ENCODE measurements around the gene CHMP4B.

The CHMP4B gene

DNA sequence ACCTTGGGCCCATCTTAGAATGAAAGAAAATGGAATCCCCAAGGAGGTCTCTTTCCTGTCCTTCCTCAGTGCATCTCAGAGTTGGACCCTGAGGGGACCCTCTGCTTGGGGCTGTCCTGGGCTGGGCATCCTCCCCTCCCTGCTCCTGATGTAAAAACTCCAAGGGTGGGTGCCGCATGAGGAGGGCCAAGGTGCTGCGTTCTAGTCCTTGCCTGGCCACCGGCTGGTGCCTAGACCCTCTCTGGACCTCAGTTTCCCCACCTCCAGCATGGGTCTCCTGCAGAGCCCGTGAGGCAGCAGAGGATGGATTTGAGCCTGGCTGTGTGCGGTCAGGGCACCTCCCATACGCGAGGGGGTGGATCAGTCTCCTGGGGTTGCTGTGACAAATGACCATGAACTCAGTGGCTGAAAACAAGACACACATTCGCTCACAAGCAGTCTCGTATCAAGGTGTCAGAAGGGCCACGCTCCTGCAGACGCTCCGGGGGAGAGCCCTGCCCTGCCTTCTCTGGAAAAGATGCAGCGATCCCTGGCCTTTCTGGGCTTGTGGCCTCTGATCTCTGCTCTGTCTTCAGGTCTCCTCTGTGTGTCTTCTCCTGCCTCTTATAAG lies 54.7 kb downstream of the CHMP4B start:
- Mint-ChIP-seq H3K4me1 (no peaks in the 10 kb centered on the region), H3K9me3 (no peaks in the 10 kb centered on the region), H3K4me3 (no peak overlapping the region), H3K27ac (ENCODE audit: low read depth) (no peak overlapping the region), H3K27me3 (peaks cover 8% of the 10 kb centered on the region), H3K36me3 (ENCODE audit: insufficient read depth) (no peaks in the 10 kb centered on the region)
- ATAC-seq (replicated peaks; ENCODE audit: extremely low read depth, poor library complexity, severe bottlenecking) (no peak), DNase-seq (ENCODE audit: low spot score in 2 of 2) (no peak)

GRCh38 chr20:33866398-33867100 lies 55.4 kb downstream of the CHMP4B start:
- H3K4me3 Mint-ChIP-seq: no peak overlapping the region
- ATAC-seq (replicated peaks; ENCODE audit: extremely low read depth, poor library complexity, severe bottlenecking) (no peak), DNase-seq (ENCODE audit: low spot score in 2 of 2) (no peak)
- peaks cover 8% of the 10 kb centered on the region for H3K27me3 Mint-ChIP-seq
- H3K36me3 Mint-ChIP-seq (ENCODE audit: insufficient read depth): no peaks in the 10 kb centered on the region
- no peak overlapping the region for H3K27ac Mint-ChIP-seq (ENCODE audit: low read depth)
- H3K9me3 Mint-ChIP-seq: no peaks in the 10 kb centered on the region
- no peaks in the 10 kb centered on the region for H3K4me1 Mint-ChIP-seq

- Mint-ChIP-seq H3K36me3 (ENCODE audit: insufficient read depth) (no peaks in the 10 kb centered on the region), H3K27ac (ENCODE audit: low read depth) (no peak overlapping the region), H3K4me3 (no peak overlapping the region), H3K27me3 (peaks cover 8% of the 10 kb centered on the region), H3K4me1 (no peaks in the 10 kb centered on the region), H3K9me3 (no peaks in the 10 kb centered on the region)
- no peak for ATAC-seq (replicated peaks; ENCODE audit: extremely low read depth, poor library complexity, severe bottlenecking)
- no peak for DNase-seq (ENCODE audit: low spot score in 2 of 2)
Observed at GRCh38 chr20:33868042-33868441, 56.9 kb downstream of the CHMP4B start.

DNA sequence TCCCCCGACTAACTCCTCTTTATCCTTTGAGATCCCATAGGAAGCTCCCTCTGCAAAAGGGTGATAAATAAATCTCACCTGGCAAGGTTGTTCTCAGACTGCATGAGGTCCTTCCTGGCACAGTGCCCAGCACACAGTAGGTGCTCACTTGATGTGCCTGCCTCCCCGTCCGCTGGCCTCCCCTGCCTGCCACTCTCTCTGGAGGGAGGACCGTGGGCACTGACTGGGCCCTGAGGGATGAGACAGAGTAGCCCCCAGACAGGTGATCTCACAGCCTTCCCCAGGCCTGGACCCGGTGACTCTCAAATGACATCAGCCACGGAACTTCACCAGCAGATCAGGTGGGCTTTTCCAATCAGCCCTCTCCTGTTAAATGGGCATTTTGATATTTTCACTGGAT lies 57.4 kb downstream of the CHMP4B start:
- Mint-ChIP-seq H3K9me3 (no peaks in the 10 kb centered on the region), H3K36me3 (ENCODE audit: insufficient read depth) (no peaks in the 10 kb centered on the region), H3K4me1 (no peaks in the 10 kb centered on the region), H3K27me3 (peaks cover 8% of the 10 kb centered on the region), H3K27ac (ENCODE audit: low read depth) (no peak overlapping the region), H3K4me3 (no peak overlapping the region)
- no peak for DNase-seq (ENCODE audit: low spot score in 2 of 2)
- no peak for ATAC-seq (replicated peaks; ENCODE audit: extremely low read depth, poor library complexity, severe bottlenecking)

- no peak for ATAC-seq (replicated peaks; ENCODE audit: extremely low read depth, poor library complexity, severe bottlenecking)
- no peaks in the 10 kb centered on the region for H3K9me3 Mint-ChIP-seq
- H3K4me1 Mint-ChIP-seq: no peaks in the 10 kb centered on the region
- DNase-seq (ENCODE audit: low spot score in 2 of 2): no peak
- no peak overlapping the region for H3K4me3 Mint-ChIP-seq
- H3K27ac Mint-ChIP-seq (ENCODE audit: low read depth): no peak overlapping the region
- H3K36me3 Mint-ChIP-seq (ENCODE audit: insufficient read depth): no peaks in the 10 kb centered on the region
- H3K27me3 Mint-ChIP-seq: peaks cover 8% of the 10 kb centered on the region
Observed at GRCh38 chr20:33869283-33869682, 58.1 kb downstream of the CHMP4B start.

DNA sequence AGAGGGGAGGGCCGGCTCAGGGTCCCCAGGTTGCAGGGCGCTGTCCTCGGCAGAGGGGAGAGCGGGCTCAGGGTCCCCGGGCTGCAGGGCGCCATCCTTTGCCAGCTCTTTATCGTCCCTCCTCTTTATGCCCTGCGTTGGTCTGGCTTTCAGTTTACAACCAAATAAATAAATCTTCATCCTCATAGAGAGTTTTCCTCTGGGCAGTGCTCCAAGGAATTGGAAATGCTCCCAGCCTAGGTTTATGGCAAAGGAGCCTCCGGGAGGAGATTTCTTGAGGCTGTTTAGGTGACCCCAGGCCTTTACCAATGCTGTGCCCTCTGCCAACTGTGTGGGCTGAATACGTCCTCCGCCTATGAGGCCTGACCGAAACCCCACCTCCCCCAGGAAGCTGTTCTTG lies 60.2 kb downstream of the CHMP4B start:
- ATAC-seq (replicated peaks; ENCODE audit: extremely low read depth, poor library complexity, severe bottlenecking): no peak
- no peaks in the 10 kb centered on the region for H3K9me3 Mint-ChIP-seq

DNA sequence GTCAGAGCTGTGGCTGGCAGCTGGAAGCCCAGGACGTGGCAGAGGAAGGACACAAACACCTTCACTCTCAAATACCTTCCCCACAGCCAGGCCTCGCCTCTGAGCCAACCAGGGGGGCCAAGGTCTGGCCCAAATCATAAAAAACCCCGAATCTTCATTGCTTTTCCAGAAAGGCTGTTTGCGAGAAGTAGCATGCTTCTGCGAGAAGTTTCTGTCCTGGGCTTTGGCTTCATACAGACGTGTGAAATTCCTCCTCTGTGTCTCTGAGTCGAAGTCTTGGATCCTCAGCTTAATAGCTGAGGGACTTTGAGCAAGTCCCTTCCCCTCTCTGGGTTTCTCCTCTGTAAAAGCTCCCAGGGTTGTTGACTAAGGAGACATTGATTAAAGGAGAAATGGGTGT lies 63.0 kb downstream of the CHMP4B start:
- DNase-seq (ENCODE audit: low spot score in 2 of 2) (no peak), ATAC-seq (replicated peaks; ENCODE audit: extremely low read depth, poor library complexity, severe bottlenecking) (no peak)
- H3K27me3 Mint-ChIP-seq: no peaks in the 10 kb centered on the region
- H3K4me1 Mint-ChIP-seq: no peaks in the 10 kb centered on the region
- H3K27ac Mint-ChIP-seq (ENCODE audit: low read depth): no peak overlapping the region
- no peaks in the 10 kb centered on the region for H3K9me3 Mint-ChIP-seq
- no peak overlapping the region for H3K4me3 Mint-ChIP-seq
- no peaks in the 10 kb centered on the region for H3K36me3 Mint-ChIP-seq (ENCODE audit: insufficient read depth)

More for the DNA sequence above, 60.2 kb downstream of the CHMP4B start:
- Mint-ChIP-seq H3K27me3 (peaks cover 8% of the 10 kb centered on the region), H3K4me1 (no peaks in the 10 kb centered on the region), H3K27ac (ENCODE audit: low read depth) (no peak overlapping the region), H3K36me3 (ENCODE audit: insufficient read depth) (no peaks in the 10 kb centered on the region), H3K4me3 (no peak overlapping the region)
- no peak for DNase-seq (ENCODE audit: low spot score in 2 of 2)

GRCh38 chr20:33875055-33875454 lies 63.9 kb downstream of the CHMP4B start:
- Mint-ChIP-seq H3K27me3 (no peaks in the 10 kb centered on the region), H3K4me3 (no peak overlapping the region), H3K27ac (ENCODE audit: low read depth) (no peak overlapping the region), H3K36me3 (ENCODE audit: insufficient read depth) (no peaks in the 10 kb centered on the region), H3K4me1 (no peaks in the 10 kb centered on the region), H3K9me3 (no peaks in the 10 kb centered on the region)
- ATAC-seq (replicated peaks; ENCODE audit: extremely low read depth, poor library complexity, severe bottlenecking) (no peak), DNase-seq (ENCODE audit: low spot score in 2 of 2) (no peak)

- H3K27ac Mint-ChIP-seq (ENCODE audit: low read depth): no peak overlapping the region
- no peak for ATAC-seq (replicated peaks; ENCODE audit: extremely low read depth, poor library complexity, severe bottlenecking)
Observed at GRCh38 chr20:33875534-33876026, 64.4 kb downstream of the CHMP4B start.

DNA sequence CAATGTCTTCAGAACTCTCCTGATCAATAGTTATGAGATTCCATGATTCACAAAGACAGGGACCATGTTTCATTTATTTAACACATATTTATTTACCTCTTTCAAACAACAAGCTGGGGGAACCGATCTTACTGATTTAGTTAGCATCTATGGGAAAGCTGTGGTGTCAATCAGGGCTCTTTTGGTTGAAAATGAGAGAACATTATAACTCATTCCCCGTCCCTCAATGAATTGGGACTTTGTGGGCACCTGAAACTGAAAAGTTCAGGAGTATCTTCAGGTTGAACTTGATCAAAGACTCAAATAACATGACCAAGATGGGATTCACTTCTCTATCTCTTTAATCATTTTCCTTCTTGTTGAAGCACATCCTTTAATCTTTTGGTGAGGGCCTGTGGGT lies 67.4 kb downstream of the CHMP4B start:
- peaks cover 2% of the 10 kb centered on the region for H3K36me3 Mint-ChIP-seq (ENCODE audit: insufficient read depth)
- no peak overlapping the region for H3K4me3 Mint-ChIP-seq
- DNase-seq (ENCODE audit: low spot score in 2 of 2) (no peak), ATAC-seq (replicated peaks; ENCODE audit: extremely low read depth, poor library complexity, severe bottlenecking) (no peak)
- peaks cover 11% of the 10 kb centered on the region for H3K27me3 Mint-ChIP-seq
- no peaks in the 10 kb centered on the region for H3K9me3 Mint-ChIP-seq
- peaks cover under 1% of the 10 kb centered on the region for H3K4me1 Mint-ChIP-seq
- no peak overlapping the region for H3K27ac Mint-ChIP-seq (ENCODE audit: low read depth)

More at GRCh38 chr20:33875534-33876026, 64.4 kb downstream of the CHMP4B start:
- no peaks in the 10 kb centered on the region for H3K36me3 Mint-ChIP-seq (ENCODE audit: insufficient read depth)
- H3K9me3 Mint-ChIP-seq: no peaks in the 10 kb centered on the region
- no peak for DNase-seq (ENCODE audit: low spot score in 2 of 2)
- H3K4me1 Mint-ChIP-seq: no peaks in the 10 kb centered on the region
- no peak overlapping the region for H3K4me3 Mint-ChIP-seq
- H3K27me3 Mint-ChIP-seq: no peaks in the 10 kb centered on the region

GRCh38 chr20:33880396-33880795 lies 69.2 kb downstream of the CHMP4B start:
- H3K4me1 Mint-ChIP-seq: peaks cover 13% of the 10 kb centered on the region
- no peak overlapping the region for H3K27ac Mint-ChIP-seq (ENCODE audit: low read depth)
- peaks cover 11% of the 10 kb centered on the region for H3K27me3 Mint-ChIP-seq
- DNase-seq (ENCODE audit: low spot score in 2 of 2) (no peak), ATAC-seq (replicated peaks; ENCODE audit: extremely low read depth, poor library complexity, severe bottlenecking) (no peak)
- H3K9me3 Mint-ChIP-seq: no peaks in the 10 kb centered on the region
- H3K4me3 Mint-ChIP-seq: no peak overlapping the region
- H3K36me3 Mint-ChIP-seq (ENCODE audit: insufficient read depth): peaks cover 2% of the 10 kb centered on the region

- DNase-seq (ENCODE audit: low spot score in 2 of 2) (no peak), ATAC-seq (replicated peaks; ENCODE audit: extremely low read depth, poor library complexity, severe bottlenecking) (no peak)
- H3K36me3 Mint-ChIP-seq (ENCODE audit: insufficient read depth): peaks cover 2% of the 10 kb centered on the region
- no peak overlapping the region for H3K27ac Mint-ChIP-seq (ENCODE audit: low read depth)
- H3K4me1 Mint-ChIP-seq: peaks cover 13% of the 10 kb centered on the region
- no peak overlapping the region for H3K4me3 Mint-ChIP-seq
- H3K27me3 Mint-ChIP-seq: peaks cover 11% of the 10 kb centered on the region
- H3K9me3 Mint-ChIP-seq: no peaks in the 10 kb centered on the region
Observed at GRCh38 chr20:33881989-33882388, 70.8 kb downstream of the CHMP4B start.

GRCh38 chr20:33882481-33882880 lies 71.3 kb downstream of the CHMP4B start:
- H3K4me3 Mint-ChIP-seq: no peak overlapping the region
- no peak overlapping the region for H3K27ac Mint-ChIP-seq (ENCODE audit: low read depth)

More at GRCh38 chr20:33882481-33882880, 71.3 kb downstream of the CHMP4B start:
- Mint-ChIP-seq H3K27me3 (peaks cover 11% of the 10 kb centered on the region), H3K4me1 (peaks cover 13% of the 10 kb centered on the region), H3K9me3 (no peaks in the 10 kb centered on the region), H3K36me3 (ENCODE audit: insufficient read depth) (peaks cover 2% of the 10 kb centered on the region)
- ATAC-seq (replicated peaks; ENCODE audit: extremely low read depth, poor library complexity, severe bottlenecking) (no peak), DNase-seq (ENCODE audit: low spot score in 2 of 2) (no peak)

All from central memory CD8-positive, alpha-beta T cell (primary cell).